COLO829 (cell line): ENCODE data around the gene OTUB1.
"Not testable (repeated sequence)": the region's sequence is repeated elsewhere in the genome, so short reads cannot be mapped to it uniquely, and the experiment has no call there.

Experiments used
- DNase-seq: peaks from one replicate; pipeline ENCODE4 v3.0.0; 2012; ENCODE audit warnings: low spot score

Gene OTUB1

GRCh38 chr11:63986156-63986931, at the start of gene OTUB1:
Gene OTUB1 (plus strand): TSS chr11:63986438. CDS start chr11:63986457, 19 bp downstream.
- DNase-seq: peak; percentile 93

- DNase-seq: no peak
These were observed 48.3 kb upstream of the OTUB1 start for GRCh38 chr11:63937713-63938478.

- peak; percentile 96 for DNase-seq
These were observed 47.5 kb upstream of the OTUB1 start, which contains the start of gene NAA40 for GRCh38 chr11:63938479-63939396. Gene NAA40 (plus strand): TSS chr11:63939002. CDS start chr11:63939097, 95 bp downstream.

- no peak for DNase-seq
These were observed 46.8 kb upstream of the OTUB1 start for GRCh38 chr11:63939397-63939891.

GRCh38 chr11:63940786-63941185, 45.5 kb upstream of the OTUB1 start:
- DNase-seq: no peak

GRCh38 chr11:63941901-63942300, 44.3 kb upstream of the OTUB1 start:
- no peak for DNase-seq

GRCh38 chr11:63942803-63943202, 43.4 kb upstream of the OTUB1 start:
- no peak for DNase-seq

- no peak for DNase-seq
These were observed 41.3 kb upstream of the OTUB1 start for GRCh38 chr11:63944987-63945386.

GRCh38 chr11:63945477-63946163, 40.6 kb upstream of the OTUB1 start:
- DNase-seq: peak; percentile 72

- DNase-seq: peak; percentile 60
These were observed 34.3 kb upstream of the OTUB1 start for GRCh38 chr11:63951779-63952536.

GRCh38 chr11:63952570-63952969, 33.7 kb upstream of the OTUB1 start:
- DNase-seq: no peak

GRCh38 chr11:63958008-63958407, 28.2 kb upstream of the OTUB1 start:
- DNase-seq: no peak

- no peak for DNase-seq
These were observed 24.4 kb upstream of the OTUB1 start for GRCh38 chr11:63961608-63962412.

- DNase-seq: not testable (repeated sequence)
These were observed 22.3 kb upstream of the OTUB1 start for GRCh38 chr11:63963895-63964294.

GRCh38 chr11:63966444-63966843, 19.8 kb upstream of the OTUB1 start:
- no peak for DNase-seq

- DNase-seq: no peak
These were observed 16.8 kb upstream of the OTUB1 start for GRCh38 chr11:63969461-63969860.

- DNase-seq: no peak
These were observed 15.3 kb upstream of the OTUB1 start for GRCh38 chr11:63970902-63971301.

- not testable (repeated sequence) for DNase-seq
These were observed 12.4 kb upstream of the OTUB1 start for GRCh38 chr11:63973912-63974258.

- peak; percentile 99 for DNase-seq
These were observed 11.7 kb upstream of the OTUB1 start, which contains the start of gene COX8A for GRCh38 chr11:63974259-63975143. Gene COX8A (plus strand): TSS chr11:63974620. CDS start chr11:63974681, 61 bp downstream.
